HG03108 (cell line): ENCODE data around the gene STK16.
A peak's percentile ranks its signal among the peaks of the same experiment; 100 is the strongest.

Experiments
- ATAC-seq: cut with Tn5 transposase; IDR thresholded peaks from one replicate; pipeline ENCODE4 v1.9.1; 2021; ENCODE audit warnings: moderate library complexity; ENCODE audit not compliant: unreplicated experiment

Gene STK16

DNA sequence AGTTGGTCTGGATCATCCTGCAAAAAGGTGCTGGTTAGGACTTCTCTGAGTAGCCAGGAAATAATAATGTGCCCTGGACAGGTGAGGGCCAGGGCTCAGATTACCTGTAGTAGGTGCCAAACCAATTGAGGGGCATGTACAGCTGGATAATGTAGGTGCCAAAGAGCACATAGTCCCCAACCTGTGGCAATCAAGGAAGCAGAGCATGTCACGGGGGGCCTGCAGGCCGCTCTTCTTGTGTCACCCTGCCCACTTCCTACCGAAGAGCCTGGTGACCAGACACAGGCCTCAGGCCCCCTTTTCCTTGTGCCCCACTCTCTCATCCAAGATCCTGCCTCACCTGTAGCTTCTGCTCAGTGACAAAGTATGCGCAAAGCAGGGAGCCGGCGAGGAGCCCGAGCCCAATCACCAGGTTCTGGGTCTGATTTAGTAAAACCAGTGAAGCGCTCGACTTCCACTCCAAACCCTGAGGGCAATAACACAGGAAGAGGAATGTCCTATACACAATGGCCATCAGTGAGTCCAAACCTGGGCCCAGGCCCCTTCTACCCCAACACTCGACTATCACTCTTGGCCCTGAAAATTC is 31.7 kb upstream of the STK16 start:
- no peak for ATAC-seq

- no peak for ATAC-seq
Measured at GRCh38 chr2:219214141-219214540, 31.1 kb upstream of the STK16 start.

DNA sequence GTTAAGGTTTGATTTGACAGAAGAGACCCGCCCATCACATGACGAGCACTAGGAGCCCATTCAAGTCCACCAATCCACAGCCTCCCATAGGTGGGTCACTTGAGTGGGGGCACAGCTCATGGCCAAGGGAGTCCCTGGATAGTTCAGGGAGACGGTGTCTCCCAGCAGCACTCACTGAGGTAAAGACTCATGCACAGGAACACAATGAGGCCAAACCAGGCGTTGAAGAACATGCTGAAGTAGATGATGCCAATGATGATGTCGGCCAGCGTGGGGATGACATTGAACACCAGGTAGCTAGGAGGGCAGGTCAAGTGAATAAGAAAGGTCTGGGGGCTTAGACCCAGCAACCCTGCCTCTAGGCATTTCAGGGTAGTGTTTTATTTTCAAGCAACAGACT is 30.5 kb upstream of the STK16 start:
- ATAC-seq = no peak

DNA sequence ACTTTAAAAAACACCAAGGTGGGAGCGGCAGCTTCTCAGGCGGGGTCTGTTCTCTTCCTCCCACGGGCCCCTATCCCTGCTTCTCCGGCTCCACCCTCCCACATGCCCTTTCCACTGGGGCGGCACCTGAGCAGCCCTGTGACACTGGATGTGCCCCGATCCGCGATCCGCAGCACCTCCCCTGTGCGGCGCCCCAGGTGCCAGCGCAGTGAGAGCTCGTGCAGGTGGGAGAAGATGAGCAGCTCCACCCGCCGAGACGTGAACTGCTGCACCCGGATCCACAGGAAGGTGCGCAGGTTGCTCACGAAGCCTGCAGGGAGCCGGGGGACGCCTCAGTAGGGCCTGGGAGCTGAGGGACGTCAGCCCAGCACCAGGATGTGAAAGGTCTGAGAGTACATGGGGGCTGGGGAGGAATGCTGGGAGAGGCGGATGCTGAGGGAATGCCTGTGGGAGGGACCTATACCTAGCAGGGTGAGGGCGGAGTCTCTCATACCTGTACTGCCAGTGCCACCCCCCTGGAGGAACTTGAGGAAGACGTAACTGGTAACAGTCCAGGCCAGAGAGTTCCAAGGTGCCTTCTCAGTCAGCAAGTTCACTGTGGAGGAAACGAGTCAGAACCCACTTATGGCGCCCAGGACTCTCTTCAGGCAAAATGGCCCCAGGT is 29.3 kb upstream of the STK16 start:
- ATAC-seq = no peak

DNA sequence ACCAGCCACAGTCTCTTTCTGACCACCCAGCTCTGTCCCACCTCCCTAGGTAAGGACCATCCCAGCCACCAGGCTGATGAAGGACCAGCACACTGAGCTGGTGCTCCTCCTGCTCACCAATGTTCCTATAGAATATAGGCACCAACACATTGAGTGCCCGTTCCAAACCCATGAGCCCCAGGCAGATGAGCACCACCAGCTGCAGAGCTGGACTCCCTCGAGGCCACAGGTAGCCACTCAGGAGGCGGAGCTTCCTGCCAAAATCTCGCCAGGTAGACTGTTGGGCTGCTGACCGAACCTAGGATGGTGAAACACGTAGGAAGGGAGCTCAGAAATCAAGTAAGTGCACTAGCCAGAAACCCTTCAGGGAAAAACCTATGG is 28.8 kb upstream of the STK16 start:
- no peak for ATAC-seq

GRCh38 chr2:219218217-219218731 is 27.0 kb upstream of the STK16 start:
- ATAC-seq = peak; percentile 19

DNA sequence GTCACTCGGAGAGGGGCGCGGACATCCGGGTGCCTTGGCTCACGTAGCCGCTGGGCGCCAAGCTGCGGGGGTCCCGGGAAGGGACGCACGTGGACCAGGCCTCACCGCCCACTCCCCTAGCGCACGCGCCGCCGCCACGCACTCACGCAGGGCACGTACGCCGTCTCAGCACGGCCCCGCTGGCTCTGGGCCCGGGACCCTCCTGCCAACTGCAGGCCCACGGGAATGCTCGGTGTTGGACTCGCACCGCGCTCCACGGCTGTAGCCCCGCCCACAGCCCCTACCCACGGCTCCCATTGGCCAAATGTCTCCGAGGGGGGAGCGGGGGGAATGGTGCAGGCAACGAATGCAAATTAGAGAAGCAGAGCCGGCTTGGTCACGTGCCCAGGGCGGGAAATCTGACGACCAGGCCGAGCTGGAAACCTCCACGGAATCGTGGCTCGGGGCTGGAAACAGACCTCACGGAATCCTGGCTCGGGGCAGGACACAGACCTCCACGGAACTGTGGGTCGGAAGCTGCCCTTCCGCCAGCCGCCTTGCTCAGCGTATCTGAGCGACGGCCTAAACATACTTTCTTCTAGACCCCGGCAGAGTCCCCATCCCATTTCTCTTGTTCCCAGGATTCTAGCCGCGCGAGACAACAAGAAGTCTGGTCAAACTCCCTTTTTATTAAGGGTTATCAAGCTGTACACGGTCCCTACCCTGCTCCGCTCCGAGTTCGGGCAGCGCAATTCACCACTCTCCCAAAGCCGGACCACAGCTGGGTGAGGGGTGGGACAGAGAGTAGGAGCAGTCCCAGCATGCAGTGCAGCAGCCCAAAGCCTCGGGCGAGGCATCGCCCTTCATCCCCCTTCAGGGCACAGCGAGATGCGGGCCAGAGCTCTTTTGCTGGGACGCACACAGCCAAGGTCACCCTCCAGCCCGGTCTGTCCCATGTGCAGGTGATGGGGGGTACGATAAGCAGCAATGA is 26.3 kb upstream of the STK16 start, which contains the start of gene ABCB6:
TSS of gene ABCB6 (minus strand) at position 227 of the 970 bp plus-strand sequence. CDS start 285 bp downstream, outside the sequence.
- ATAC-seq = peak; percentile 68

DNA sequence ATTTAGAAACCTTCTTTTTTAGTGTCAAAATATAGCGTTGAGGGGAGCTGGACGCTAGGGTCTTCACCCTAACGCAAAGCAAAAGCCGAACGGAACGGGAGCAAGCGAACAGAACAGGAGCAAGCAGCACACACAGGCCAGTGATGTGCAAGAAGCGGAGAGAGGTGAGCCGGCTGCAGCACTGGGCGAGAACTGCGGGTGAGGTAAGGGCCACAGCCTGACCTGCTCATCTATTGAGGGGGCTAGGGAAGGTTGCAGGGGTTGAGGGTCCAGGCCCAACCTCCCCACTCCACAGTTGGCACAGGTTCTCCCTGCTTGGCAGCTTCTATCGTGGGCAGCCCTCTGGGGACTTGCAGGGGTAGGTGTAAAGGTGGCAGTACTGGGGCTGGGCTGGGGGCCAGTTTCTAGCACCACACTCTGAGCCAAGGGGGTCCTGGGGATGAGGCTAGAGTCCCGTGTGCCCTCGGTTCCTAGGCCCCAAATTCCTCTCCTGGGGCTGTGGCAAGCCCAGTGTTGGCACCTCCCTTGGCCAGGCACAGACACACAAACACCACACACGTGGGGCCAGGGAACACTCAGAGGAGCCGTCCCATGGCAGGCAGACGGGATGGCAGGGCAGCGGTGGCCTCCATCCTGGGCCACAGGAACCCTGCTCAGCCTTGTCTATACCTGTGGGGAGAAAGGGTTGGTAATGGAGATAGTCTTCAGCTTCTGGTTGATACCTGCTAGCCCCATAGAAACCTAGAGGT is 25.3 kb upstream of the STK16 start:
- no peak for ATAC-seq

DNA sequence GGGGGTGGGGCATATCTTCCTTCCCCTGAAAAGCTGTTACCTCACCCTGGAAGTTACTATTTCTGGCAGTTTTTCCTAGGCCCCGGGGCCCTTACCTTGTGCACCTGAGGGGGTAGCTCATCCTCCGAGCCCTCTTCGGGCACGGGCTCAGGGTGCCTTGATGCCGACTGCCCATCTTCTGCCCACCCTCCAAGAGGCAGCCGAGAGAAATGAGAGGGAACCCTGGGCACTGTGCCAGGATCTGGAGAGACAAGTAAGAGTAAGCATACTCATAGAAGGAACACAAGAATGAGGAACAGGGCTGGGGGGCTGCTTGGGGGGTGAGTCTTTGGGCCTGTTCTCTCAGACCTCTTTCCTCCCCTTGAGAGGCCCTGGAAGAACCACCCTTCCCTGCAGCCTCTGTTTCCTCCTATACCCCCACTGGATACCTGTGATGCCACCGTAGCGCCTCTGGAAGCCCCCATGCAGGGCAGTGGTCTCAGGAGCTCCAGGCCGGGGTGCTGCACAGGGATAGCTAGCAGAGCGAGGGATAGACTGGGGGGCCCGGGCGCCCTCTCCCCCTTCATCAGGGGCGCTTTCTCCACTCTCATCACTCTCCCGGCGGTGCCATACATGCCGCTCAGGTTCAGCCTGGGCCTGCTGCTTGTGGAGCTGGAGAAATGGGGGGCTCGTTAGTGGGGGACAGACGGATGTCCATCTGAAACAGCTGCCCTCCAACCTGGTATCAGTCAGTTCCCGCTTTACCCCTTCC is 24.5 kb upstream of the STK16 start:
- ATAC-seq = no peak

GRCh38 chr2:219221957-219222518 is 23.2 kb upstream of the STK16 start:
- ATAC-seq = no peak

GRCh38 chr2:219223831-219224610 is 21.3 kb upstream of the STK16 start:
- ATAC-seq = no peak

GRCh38 chr2:219225350-219225749 is 19.9 kb upstream of the STK16 start:
- no peak for ATAC-seq

DNA sequence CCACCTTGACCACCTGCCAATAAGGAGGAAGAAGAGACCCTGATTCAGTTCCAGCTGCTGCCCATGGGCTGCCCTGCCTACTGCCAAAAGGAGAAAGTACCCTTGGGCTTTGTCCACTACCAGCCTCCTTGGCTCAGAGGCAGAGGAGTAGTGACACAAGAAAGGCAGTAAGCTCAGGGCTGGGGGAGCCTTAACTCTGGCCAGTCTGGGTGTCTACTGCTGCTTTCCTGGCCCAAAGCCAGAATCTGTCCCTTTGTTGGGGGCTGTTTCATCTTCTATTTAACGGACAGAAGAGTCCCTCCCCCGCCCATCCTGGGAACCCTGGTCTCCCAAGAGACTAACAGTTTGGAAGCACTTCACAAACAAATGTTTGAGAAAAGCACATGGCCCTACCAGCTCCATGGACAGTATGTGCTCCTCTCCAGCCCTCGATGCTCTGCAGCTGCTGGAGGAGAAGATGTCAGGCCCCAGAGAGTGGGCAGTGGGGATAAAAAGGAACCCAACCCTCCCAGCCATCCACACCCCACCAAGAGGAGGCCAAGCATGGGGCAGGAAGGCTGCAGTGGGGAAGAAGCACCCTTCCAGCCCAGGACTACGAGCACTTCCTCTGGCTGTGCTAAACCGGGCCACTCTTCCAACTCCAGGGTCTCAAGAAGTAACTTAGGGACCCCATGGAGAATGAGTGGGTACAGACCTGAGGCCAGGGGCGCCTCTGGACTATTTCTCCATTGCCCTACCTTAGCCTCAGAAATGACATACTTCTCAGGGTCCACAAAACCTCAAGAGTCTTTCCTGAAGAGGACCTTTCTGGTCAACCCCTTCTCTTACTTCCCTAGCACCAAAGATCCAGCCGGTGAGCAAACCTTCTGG is 17.0 kb upstream of the STK16 start:
- ATAC-seq = no peak

DNA sequence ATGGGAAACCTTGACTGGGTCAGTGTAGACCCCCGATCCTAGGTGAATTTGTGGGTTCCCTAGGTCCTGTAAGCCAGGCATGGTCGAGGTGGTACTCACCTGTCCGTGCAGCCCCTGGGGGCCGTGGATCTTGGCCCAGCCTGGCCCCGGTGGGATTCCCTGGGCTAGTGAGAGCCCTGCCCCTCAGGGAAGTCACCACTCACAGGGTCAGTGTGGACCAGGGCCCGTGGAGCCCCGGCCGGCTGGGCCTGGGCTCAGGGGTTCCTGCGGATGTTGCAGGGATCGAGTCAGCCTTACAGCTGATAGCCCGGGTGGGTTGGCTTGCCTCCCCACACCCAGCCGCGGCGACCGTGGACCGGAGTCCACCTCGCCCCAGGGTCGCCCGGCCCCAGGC is 16.4 kb upstream of the STK16 start:
- ATAC-seq = no peak

- peak; percentile 97 for ATAC-seq
Measured at GRCh38 chr2:219229305-219230058, 15.8 kb upstream of the STK16 start, which contains the start of the genes ANKZF1 and ATG9A. Gene ANKZF1, plus strand, starts transcription at chr2:219229806. Its CDS starts 452 bp downstream, at chr2:219230258. Gene ATG9A, minus strand, starts transcription at chr2:219229636. Its CDS starts 1,612 bp downstream, at chr2:219228024.

DNA sequence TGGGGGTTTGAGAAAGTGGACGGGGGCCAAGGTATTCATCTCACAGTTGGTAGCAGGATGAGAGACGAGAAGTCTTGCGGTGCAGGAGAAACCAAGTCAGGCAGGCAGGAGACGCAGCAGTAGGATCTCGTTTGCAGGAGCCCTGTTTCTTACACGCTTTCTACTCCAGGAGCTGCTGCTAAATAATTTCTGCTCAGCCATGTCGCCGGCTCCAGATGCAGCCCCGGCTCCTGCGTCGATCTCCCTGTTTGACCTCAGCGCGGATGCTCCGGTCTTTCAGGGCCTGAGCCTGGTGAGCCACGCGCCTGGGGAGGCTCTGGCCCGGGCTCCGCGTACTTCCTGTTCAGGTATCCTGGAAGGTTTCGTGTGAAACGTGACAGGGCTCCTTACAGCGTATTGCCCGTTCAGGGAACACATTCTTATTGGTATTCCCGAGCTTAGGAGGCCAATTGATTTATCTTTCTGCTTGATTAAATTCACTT is 15.2 kb upstream of the STK16 start:
- no peak for ATAC-seq

- no peak for ATAC-seq
Measured at GRCh38 chr2:219234331-219234730, 10.9 kb upstream of the STK16 start.
